ENCODE results near the gene TCP11L2.

Gene TCP11L2

GRCh38 chr12:106386813-106387535, 84.4 kb downstream of the TCP11L2 start:
- no peaks in the 10 kb centered on the region for H3K79me2 ChIP-seq (ENCODE audit: low read length)
- H3K36me3 ChIP-seq (replicated peaks; ENCODE audit: low read depth, low read length) = peaks cover 7% of the 10 kb centered on the region
- H3K9ac ChIP-seq (ENCODE audit: low read length) = no peak overlapping the region
- H3K27me3 ChIP-seq (ENCODE audit: low read depth, low read length) = no peaks in the 10 kb centered on the region
- no peaks in the 10 kb centered on the region; the same call in 1 of the 2 replicates for H3K9me3 ChIP-seq (ENCODE audit: insufficient read depth, low read length)
- no peak overlapping the region for H3K27ac ChIP-seq (ENCODE audit: low read length)
- no peaks in the 10 kb centered on the region for H3K4me1 ChIP-seq (ENCODE audit: low read length)
- H4K20me1 ChIP-seq (ENCODE audit: insufficient read depth, low read length) = no peaks in the 10 kb centered on the region
- TF ChIP-seq EZH2phosphoT487 (IDR thresholded peaks at IDR 0.05; ENCODE audit: low read depth) = no peak
- TF ChIP-seq CTCF (IDR thresholded peaks at IDR 0.05; ENCODE audit: low read depth, low read length) = no peak
- no peak overlapping the region for H2AFZ ChIP-seq (ENCODE audit: low read depth, low read length)
- H3K4me2 ChIP-seq (ENCODE audit: low read length) = no peak overlapping the region
- no peak overlapping the region for H3K4me3 ChIP-seq (ENCODE audit: low read length)

- no peak overlapping the region for H3K27ac ChIP-seq (ENCODE audit: low read length)
- H2AFZ ChIP-seq (ENCODE audit: low read depth, low read length) = no peak overlapping the region
- no peaks in the 10 kb centered on the region for H3K79me2 ChIP-seq (ENCODE audit: low read length)
- no peak for TF ChIP-seq CTCF (IDR thresholded peaks at IDR 0.05; ENCODE audit: low read depth, low read length)
- no peak overlapping the region for H3K4me2 ChIP-seq (ENCODE audit: low read length)
- no peaks in the 10 kb centered on the region for H3K4me1 ChIP-seq (ENCODE audit: low read length)
- no peak overlapping the region for H3K9ac ChIP-seq (ENCODE audit: low read length)
- H3K27me3 ChIP-seq (ENCODE audit: low read depth, low read length) = no peaks in the 10 kb centered on the region
- H3K9me3 ChIP-seq (ENCODE audit: insufficient read depth, low read length) = no peaks in the 10 kb centered on the region
- no peak overlapping the region for H3K4me3 ChIP-seq (ENCODE audit: low read length)
- no peaks in the 10 kb centered on the region for H4K20me1 ChIP-seq (ENCODE audit: insufficient read depth, low read length)
- no peaks in the 10 kb centered on the region for H3K36me3 ChIP-seq (replicated peaks; ENCODE audit: low read depth, low read length)
Observed at GRCh38 chr12:106387848-106388377, 85.4 kb downstream of the TCP11L2 start.

- Histone ChIP-seq H3K79me2 (ENCODE audit: low read length) (no peaks in the 10 kb centered on the region), H4K20me1 (ENCODE audit: insufficient read depth, low read length) (no peaks in the 10 kb centered on the region)
Observed at GRCh38 chr12:106389151-106389550, 86.6 kb downstream of the TCP11L2 start.

More at GRCh38 chr12:106389151-106389550, 86.6 kb downstream of the TCP11L2 start:
- Histone ChIP-seq H3K4me2 (ENCODE audit: low read length) (no peak overlapping the region), H3K36me3 (replicated peaks; ENCODE audit: low read depth, low read length) (no peaks in the 10 kb centered on the region), H3K4me1 (ENCODE audit: low read length) (no peaks in the 10 kb centered on the region), H3K27me3 (ENCODE audit: low read depth, low read length) (no peaks in the 10 kb centered on the region), H3K27ac (ENCODE audit: low read length) (no peak overlapping the region), H3K9me3 (ENCODE audit: insufficient read depth, low read length) (no peaks in the 10 kb centered on the region), H2AFZ (ENCODE audit: low read depth, low read length) (no peak overlapping the region), H3K4me3 (ENCODE audit: low read length) (no peak overlapping the region), H3K9ac (ENCODE audit: low read length) (no peak overlapping the region)
- TF ChIP-seq CTCF (IDR thresholded peaks at IDR 0.05; ENCODE audit: low read depth, low read length) (no peak), EZH2phosphoT487 (IDR thresholded peaks at IDR 0.05; ENCODE audit: low read depth) (no peak)
